Measurements from ENCODE around the gene BLM.

Gene BLM

GRCh38 chr15:90677807-90678790 lies 39.0 kb upstream of the BLM start:
- peaks cover 4% of the 10 kb centered on the region for H3K9me3 Mint-ChIP-seq
- no peak for TF ChIP-seq CTCF (IDR thresholded peaks at IDR 0.05)
- no peak for DNase-seq
- no peaks in the 10 kb centered on the region for H3K4me1 Mint-ChIP-seq
- H3K4me3 Mint-ChIP-seq, result no peak overlapping the region
- no peaks in the 10 kb centered on the region for H3K27me3 Mint-ChIP-seq (ENCODE audit: low read depth, poor library complexity)
- H3K27ac Mint-ChIP-seq, result no peak overlapping the region
- no peaks in the 10 kb centered on the region for H3K36me3 Mint-ChIP-seq (ENCODE audit: low read depth)

DNA sequence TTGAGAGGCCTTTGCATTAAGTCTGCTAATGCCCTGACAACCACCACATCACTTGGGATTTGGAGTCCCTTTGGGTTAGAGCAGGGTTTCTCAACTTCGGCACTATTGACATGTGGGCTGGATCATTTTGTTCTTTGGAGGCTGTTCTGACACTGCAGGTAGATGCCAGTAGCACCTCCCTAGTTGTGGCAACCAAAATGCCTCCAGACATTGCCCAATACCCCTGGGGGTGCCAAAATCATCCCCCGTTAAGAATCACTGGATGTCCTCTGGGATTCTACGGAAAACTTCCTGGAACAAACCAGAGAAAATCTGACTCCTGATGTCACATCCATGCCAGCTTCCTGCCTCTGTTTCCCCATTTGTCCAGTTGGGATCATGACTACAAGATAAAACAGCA lies 37.2 kb upstream of the BLM start:
- Mint-ChIP-seq H3K4me1 (peaks cover 9% of the 10 kb centered on the region), H3K27ac (no peak overlapping the region), H3K27me3 (ENCODE audit: low read depth, poor library complexity) (no peaks in the 10 kb centered on the region), H3K9me3 (peaks cover 4% of the 10 kb centered on the region), H3K4me3 (no peak overlapping the region), H3K36me3 (ENCODE audit: low read depth) (no peaks in the 10 kb centered on the region)
- no peak for DNase-seq
- TF ChIP-seq CTCF (IDR thresholded peaks at IDR 0.05), result no peak

DNA sequence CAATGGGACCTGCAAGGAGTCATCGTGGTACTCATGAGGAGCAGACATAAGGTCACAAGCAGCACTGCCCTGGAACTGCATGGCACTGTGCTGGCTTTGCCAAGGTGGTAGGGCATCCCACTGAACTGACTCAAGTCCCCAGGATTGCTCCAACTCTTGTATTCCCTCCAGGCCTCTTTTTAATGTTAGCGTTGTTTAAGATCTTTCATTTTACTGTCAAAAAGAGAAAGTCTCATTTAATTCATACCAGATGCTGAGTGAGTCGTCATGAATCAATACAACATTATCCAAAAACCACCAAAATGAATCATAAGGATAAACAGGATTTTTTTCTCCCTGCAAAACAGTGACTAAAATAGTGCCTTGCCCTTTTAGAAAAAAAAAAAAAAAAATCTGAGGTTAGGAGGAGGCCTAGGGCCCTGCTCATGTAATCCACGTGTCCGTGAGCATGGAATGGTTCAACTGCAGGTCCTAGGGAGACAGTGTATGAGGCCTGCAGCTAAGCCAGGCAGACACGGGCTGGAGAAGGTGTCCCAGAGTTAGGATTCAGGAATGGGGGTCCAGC lies 36.7 kb upstream of the BLM start:
- Mint-ChIP-seq H3K27ac (no peak overlapping the region), H3K9me3 (peaks cover 4% of the 10 kb centered on the region), H3K4me3 (no peak overlapping the region), H3K4me1 (peaks cover 9% of the 10 kb centered on the region), H3K36me3 (ENCODE audit: low read depth) (no peaks in the 10 kb centered on the region), H3K27me3 (ENCODE audit: low read depth, poor library complexity) (no peaks in the 10 kb centered on the region)
- no peak for TF ChIP-seq CTCF (IDR thresholded peaks at IDR 0.05)
- DNase-seq, result no peak

- no peaks in the 10 kb centered on the region for H3K27me3 Mint-ChIP-seq (ENCODE audit: low read depth, poor library complexity)
- no peaks in the 10 kb centered on the region for H3K36me3 Mint-ChIP-seq (ENCODE audit: low read depth)
- no peak overlapping the region for H3K27ac Mint-ChIP-seq
- H3K9me3 Mint-ChIP-seq, result peaks cover 4% of the 10 kb centered on the region
- DNase-seq, result no peak
- TF ChIP-seq CTCF (IDR thresholded peaks at IDR 0.05), result no peak
- peaks cover 9% of the 10 kb centered on the region for H3K4me1 Mint-ChIP-seq
- H3K4me3 Mint-ChIP-seq, result no peak overlapping the region
These were observed 36.1 kb upstream of the BLM start for GRCh38 chr15:90681056-90681455.

- Mint-ChIP-seq H3K4me1 (peaks cover 9% of the 10 kb centered on the region), H3K27ac (no peak overlapping the region), H3K27me3 (ENCODE audit: low read depth, poor library complexity) (no peaks in the 10 kb centered on the region), H3K9me3 (peaks cover 4% of the 10 kb centered on the region), H3K4me3 (no peak overlapping the region), H3K36me3 (ENCODE audit: low read depth) (no peaks in the 10 kb centered on the region)
- no peak for DNase-seq
- no peak for TF ChIP-seq CTCF (IDR thresholded peaks at IDR 0.05)
These were observed 35.7 kb upstream of the BLM start for GRCh38 chr15:90681480-90681879.

Data from nephron progenitor cell (in vitro differentiated cells).